GM23338 (cell line): ENCODE measurements around the gene SMG6.

ENCODE experiments used
- CREB1 ChIP-seq: fragments of 250-450 bp; sonication (Bioruptor Pico); IDR thresholded peaks from 2 replicates; pipeline ENCODE4 v1.5.0; 2020; ENCODE audit warnings: low read depth, mild to moderate bottlenecking, moderate library complexity
- EZH2 ChIP-seq: fragments of 200-600 bp; sonication (generic); IDR thresholded peaks from one replicate; pipeline ENCODE4 v1.8.0; 2017; ENCODE audit warnings: antibody characterized with exemption, mild to moderate bottlenecking, low read depth; ENCODE audit not compliant: unreplicated experiment
- EZH2phosphoT487 ChIP-seq: fragments of 200-600 bp; sonication (generic); IDR thresholded peaks from one replicate; pipeline ENCODE4 v1.8.1; 2018; ENCODE audit warnings: antibody characterized with exemption; ENCODE audit not compliant: unreplicated experiment
- JUNB ChIP-seq: IDR thresholded peaks from one replicate; pipeline ENCODE4 v1.6.1; 2016; ENCODE audit warnings: antibody characterized with exemption; ENCODE audit not compliant: unreplicated experiment
- POLR2AphosphoS5 ChIP-seq: IDR thresholded peaks from 2 replicates; pipeline ENCODE4 v1.6.1; 2016; ENCODE audit warnings: antibody characterized with exemption, low read depth
- TF ChIP-seq, protein P1 (sequence below), 2 experiments: fragments of 200-600 bp in 1 of 2; sonication (generic) in 1 of 2; conservative IDR thresholded peaks; 2 replicates each; pipeline versions ENCODE4 v1.5.1 to v1.6.1; 2016 to 2017; ENCODE audit warnings: antibody characterized with exemption in 2 of 2, low read depth in 2 of 2, mild to moderate bottlenecking in 2 of 2, moderate library complexity in 1 of 2
- TF ChIP-seq, protein P2 (sequence below): IDR thresholded peaks from one replicate; pipeline ENCODE4 v1.6.1; 2018; ENCODE audit warnings: antibody characterized with exemption; ENCODE audit not compliant: unreplicated experiment
- TF ChIP-seq, protein P3 (sequence below): IDR thresholded peaks from 2 replicates; pipeline ENCODE4 v1.6.1; 2016; ENCODE audit warnings: antibody characterized with exemption

DNA sequence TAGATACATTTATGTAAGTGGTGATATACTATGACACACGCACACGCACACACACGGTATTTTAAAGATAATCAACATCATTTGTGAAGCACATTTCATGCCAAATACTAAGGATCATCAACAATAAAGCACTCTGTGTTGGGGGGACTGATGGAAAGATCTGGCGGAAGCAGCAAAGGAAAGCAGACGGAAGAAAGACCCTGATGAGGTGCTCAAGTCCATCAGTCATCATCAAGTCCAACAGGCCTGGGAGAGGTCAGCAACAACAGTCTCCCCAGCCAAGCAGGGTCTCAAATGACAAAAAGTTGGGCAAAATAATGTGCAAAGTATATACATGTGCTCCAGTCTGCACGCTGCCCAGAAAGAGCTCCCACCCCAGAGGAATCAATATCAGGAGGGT is 193.1 kb downstream of the SMG6 start:
- TF ChIP-seq, protein P1, sequence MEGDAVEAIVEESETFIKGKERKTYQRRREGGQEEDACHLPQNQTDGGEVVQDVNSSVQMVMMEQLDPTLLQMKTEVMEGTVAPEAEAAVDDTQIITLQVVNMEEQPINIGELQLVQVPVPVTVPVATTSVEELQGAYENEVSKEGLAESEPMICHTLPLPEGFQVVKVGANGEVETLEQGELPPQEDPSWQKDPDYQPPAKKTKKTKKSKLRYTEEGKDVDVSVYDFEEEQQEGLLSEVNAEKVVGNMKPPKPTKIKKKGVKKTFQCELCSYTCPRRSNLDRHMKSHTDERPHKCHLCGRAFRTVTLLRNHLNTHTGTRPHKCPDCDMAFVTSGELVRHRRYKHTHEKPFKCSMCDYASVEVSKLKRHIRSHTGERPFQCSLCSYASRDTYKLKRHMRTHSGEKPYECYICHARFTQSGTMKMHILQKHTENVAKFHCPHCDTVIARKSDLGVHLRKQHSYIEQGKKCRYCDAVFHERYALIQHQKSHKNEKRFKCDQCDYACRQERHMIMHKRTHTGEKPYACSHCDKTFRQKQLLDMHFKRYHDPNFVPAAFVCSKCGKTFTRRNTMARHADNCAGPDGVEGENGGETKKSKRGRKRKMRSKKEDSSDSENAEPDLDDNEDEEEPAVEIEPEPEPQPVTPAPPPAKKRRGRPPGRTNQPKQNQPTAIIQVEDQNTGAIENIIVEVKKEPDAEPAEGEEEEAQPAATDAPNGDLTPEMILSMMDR (conservative IDR thresholded peaks at IDR 0.05; ENCODE audit: low read depth in 2 of 2), result no peak
- TF ChIP-seq EZH2 (no peak), EZH2phosphoT487 (no peak), POLR2AphosphoS5 (no peak), CREB1 (CRISPR knock-in tag) (no peak), JUNB (no peak)
- TF ChIP-seq, protein P2, sequence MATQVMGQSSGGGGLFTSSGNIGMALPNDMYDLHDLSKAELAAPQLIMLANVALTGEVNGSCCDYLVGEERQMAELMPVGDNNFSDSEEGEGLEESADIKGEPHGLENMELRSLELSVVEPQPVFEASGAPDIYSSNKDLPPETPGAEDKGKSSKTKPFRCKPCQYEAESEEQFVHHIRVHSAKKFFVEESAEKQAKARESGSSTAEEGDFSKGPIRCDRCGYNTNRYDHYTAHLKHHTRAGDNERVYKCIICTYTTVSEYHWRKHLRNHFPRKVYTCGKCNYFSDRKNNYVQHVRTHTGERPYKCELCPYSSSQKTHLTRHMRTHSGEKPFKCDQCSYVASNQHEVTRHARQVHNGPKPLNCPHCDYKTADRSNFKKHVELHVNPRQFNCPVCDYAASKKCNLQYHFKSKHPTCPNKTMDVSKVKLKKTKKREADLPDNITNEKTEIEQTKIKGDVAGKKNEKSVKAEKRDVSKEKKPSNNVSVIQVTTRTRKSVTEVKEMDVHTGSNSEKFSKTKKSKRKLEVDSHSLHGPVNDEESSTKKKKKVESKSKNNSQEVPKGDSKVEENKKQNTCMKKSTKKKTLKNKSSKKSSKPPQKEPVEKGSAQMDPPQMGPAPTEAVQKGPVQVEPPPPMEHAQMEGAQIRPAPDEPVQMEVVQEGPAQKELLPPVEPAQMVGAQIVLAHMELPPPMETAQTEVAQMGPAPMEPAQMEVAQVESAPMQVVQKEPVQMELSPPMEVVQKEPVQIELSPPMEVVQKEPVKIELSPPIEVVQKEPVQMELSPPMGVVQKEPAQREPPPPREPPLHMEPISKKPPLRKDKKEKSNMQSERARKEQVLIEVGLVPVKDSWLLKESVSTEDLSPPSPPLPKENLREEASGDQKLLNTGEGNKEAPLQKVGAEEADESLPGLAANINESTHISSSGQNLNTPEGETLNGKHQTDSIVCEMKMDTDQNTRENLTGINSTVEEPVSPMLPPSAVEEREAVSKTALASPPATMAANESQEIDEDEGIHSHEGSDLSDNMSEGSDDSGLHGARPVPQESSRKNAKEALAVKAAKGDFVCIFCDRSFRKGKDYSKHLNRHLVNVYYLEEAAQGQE, result no peak
- TF ChIP-seq, protein P3, sequence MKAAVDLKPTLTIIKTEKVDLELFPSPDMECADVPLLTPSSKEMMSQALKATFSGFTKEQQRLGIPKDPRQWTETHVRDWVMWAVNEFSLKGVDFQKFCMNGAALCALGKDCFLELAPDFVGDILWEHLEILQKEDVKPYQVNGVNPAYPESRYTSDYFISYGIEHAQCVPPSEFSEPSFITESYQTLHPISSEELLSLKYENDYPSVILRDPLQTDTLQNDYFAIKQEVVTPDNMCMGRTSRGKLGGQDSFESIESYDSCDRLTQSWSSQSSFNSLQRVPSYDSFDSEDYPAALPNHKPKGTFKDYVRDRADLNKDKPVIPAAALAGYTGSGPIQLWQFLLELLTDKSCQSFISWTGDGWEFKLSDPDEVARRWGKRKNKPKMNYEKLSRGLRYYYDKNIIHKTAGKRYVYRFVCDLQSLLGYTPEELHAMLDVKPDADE, result no peak
